CD8-positive, alpha-beta memory T cell (primary cell): Measurements from ENCODE around the gene C1RL. TPM values are rescaled to one million over a fixed set of nuclear protein-coding genes. Genes with fewer than 3 reads are reported as not detected.

ENCODE experiments used
- CTCF ChIA-PET: fragments of 350-600 bp; sonication (Branson Sonifier 250); formaldehyde crosslinking; loops from one replicate; lab custom pipeline; 2021; ENCODE audit warnings: antibody characterized with exemption; lab: Charles Lee
- POLR2A ChIA-PET: fragments of 350-600 bp; sonication (Branson Sonifier 250); formaldehyde crosslinking; loops from one replicate; lab custom pipeline; 2021; ENCODE audit warnings: antibody characterized with exemption; lab: Charles Lee
- DNase-seq, 5 donors: peaks; one replicate each; pipeline versions ENCODE4 v3.0.0 to v3.0.0-alpha.2; 2020 to 2022; ENCODE audit warnings: mixed read lengths in 1 of 5
- H3K27ac ChIP-seq: one replicate; pipeline ENCODE4 v1.7.0; 2013; ENCODE audit warnings: low read depth, mild to moderate bottlenecking, low read length, moderate library complexity
- H3K27me3 ChIP-seq: 2 replicates; pipeline ENCODE4 v1.7.0; 2013; ENCODE audit warnings: low read length, mild to moderate bottlenecking; ENCODE audit not compliant: insufficient read depth, poor library complexity, severe bottlenecking
- H3K36me3 ChIP-seq: 2 replicates; pipeline ENCODE4 v1.7.0; 2013; ENCODE audit warnings: mild to moderate bottlenecking, low read length, moderate library complexity; ENCODE audit not compliant: insufficient read depth
- H3K4me1 ChIP-seq: 2 replicates; pipeline ENCODE4 v1.7.0; 2013; ENCODE audit warnings: mild to moderate bottlenecking, low read length, moderate library complexity; ENCODE audit not compliant: insufficient read depth
- H3K4me3 ChIP-seq: 2 replicates; pipeline ENCODE4 v1.7.0; 2013; ENCODE audit warnings: mild to moderate bottlenecking, low read length
- H3K9me3 ChIP-seq: 2 replicates; pipeline ENCODE4 v1.7.0; 2013; ENCODE audit warnings: mild to moderate bottlenecking, low read length
- H3K27ac Mint-ChIP-seq, 8 donors: one replicate each; pipeline ENCODE4 v1.8.0; 2020 to 2021; ENCODE audit warnings: mixed read lengths in 8 of 8, mild to moderate bottlenecking in 6 of 8, inconsistent platforms in 3 of 8, moderate library complexity in 3 of 8
- H3K27me3 Mint-ChIP-seq, 2 donors: one replicate each; pipeline ENCODE4 v1.8.0; 2020 to 2021; ENCODE audit warnings: mixed read lengths in 2 of 2, mild to moderate bottlenecking in 1 of 2, moderate library complexity in 1 of 2
- H3K36me3 Mint-ChIP-seq, 3 donors: one replicate each; pipeline ENCODE4 v1.8.0; 2020 to 2021; ENCODE audit warnings: mixed read lengths in 3 of 3, inconsistent platforms in 1 of 3, mild to moderate bottlenecking in 1 of 3
- H3K4me1 Mint-ChIP-seq, 3 donors: one replicate each; pipeline ENCODE4 v1.8.0; 2020 to 2021; ENCODE audit warnings: mixed read lengths in 3 of 3, inconsistent platforms in 1 of 3, mild to moderate bottlenecking in 1 of 3
- H3K4me3 Mint-ChIP-seq, 7 donors: one replicate each; pipeline ENCODE4 v1.8.0; 2020 to 2021; ENCODE audit warnings: mixed read lengths in 7 of 7, mild to moderate bottlenecking in 6 of 7, moderate library complexity in 4 of 7, inconsistent platforms in 2 of 7
- H3K9me3 Mint-ChIP-seq, 5 donors: one replicate each; pipeline ENCODE4 v1.8.0; 2020 to 2022; ENCODE audit warnings: mixed read lengths in 5 of 5, mild to moderate bottlenecking in 3 of 5, moderate library complexity in 2 of 5, inconsistent platforms in 1 of 5
- polyA plus RNA-seq: library from polyadenylated mRNA; unstranded; fragments of 300-500 nt; fragmentation: Illumina TruSeq; gene quantifications from one replicate; pipeline ENCODE4 v1.2.3, GENCODE V29; 2021
- total RNA-seq, 2 experiments: library from RNA; stranded (reverse); gene quantifications; one replicate each; pipeline ENCODE4 v1.2.3, GENCODE V29; 2021

Gene C1RL, protein sequence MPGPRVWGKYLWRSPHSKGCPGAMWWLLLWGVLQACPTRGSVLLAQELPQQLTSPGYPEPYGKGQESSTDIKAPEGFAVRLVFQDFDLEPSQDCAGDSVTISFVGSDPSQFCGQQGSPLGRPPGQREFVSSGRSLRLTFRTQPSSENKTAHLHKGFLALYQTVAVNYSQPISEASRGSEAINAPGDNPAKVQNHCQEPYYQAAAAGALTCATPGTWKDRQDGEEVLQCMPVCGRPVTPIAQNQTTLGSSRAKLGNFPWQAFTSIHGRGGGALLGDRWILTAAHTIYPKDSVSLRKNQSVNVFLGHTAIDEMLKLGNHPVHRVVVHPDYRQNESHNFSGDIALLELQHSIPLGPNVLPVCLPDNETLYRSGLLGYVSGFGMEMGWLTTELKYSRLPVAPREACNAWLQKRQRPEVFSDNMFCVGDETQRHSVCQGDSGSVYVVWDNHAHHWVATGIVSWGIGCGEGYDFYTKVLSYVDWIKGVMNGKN
- total RNA-seq (10 to 100 TPM; 12.7 to 14.2 TPM), polyA plus RNA-seq (7.2 TPM)

DNA sequence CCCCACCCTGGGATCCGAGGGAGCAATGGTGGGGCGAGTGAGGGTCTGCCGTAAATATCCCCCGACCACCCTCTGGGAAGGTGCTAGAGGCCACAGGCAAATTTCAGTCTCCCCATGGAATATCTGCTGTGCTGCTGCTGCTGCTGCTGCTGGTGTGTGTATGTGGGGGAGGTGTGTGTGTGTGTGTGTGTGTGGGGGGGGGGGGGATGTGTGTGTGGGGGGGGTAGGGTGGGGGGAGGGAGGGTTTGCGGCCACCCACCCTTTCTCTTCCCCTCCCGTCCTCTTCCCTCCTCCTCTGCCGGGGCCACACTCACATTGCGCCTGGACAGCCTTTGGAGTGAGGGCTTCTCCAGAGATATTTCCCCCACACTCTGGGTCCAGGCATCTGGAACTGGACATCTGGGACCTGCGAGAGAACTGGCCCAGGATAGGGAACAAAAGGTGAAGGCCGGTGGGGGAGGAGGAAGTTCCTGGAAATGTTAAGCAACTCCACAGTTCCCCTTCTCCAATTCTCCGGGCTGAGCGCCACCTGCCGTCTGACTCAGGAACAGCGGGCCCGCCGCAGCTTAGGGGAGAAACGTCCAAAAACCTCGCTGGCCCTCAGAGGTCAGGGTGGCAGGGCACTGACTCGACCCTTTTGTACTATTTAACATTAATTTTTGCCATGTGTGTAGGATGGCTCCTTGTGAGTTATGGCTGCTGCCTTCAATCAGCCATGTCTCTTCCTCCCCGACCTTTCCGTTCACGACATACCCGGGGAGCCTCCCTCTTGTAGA is at the start of gene C1RL:
C1RL (minus strand) TSS at position 419 of the 776 bp plus-strand sequence; CDS start at position 385, 34 bp downstream.
- H3K9me3 ChIP-seq: peaks cover 8% of the 10 kb centered on the region
- ChIA-PET CTCF (interaction anchor here (0.8 to 7.7 kb wide), 32 partner anchors 9 to 276 kb away, joined by 3 to 69 read pairs (median 5); partner anchors contain the start of genes C12orf57, C1R, LPCAT3 and PTPN6), POLR2A (interaction anchor here (0.6 to 1.5 kb wide), 8 partner anchors 91 to 420 kb away, joined by 3 to 10 read pairs (median 4); partner anchors contain the start of genes C12orf57, ENO2, LPCAT3 and RNU7-1)
- H3K4me1 ChIP-seq: peaks cover 25% of the 10 kb centered on the region
- no peaks in the 10 kb centered on the region for H3K36me3 ChIP-seq
- peak; percentile 62 to 83 (median 76) for DNase-seq
- peak within 1 kb of the TSS; percentile 93 to 99 (median 95) for H3K4me3 Mint-ChIP-seq
- H3K36me3 Mint-ChIP-seq: peaks cover 6 to 31% (median 13%) of the 10 kb centered on the region in 3 donors
- H3K27me3 ChIP-seq: no peaks in the 10 kb centered on the region
- H3K4me3 ChIP-seq: peak within 1 kb of the TSS; percentile 96
- peak within 1 kb of the TSS; percentile 86 to 97 (median 94) for H3K27ac Mint-ChIP-seq
- peaks cover 0 to 2% of the 10 kb centered on the region in 2 donors for H3K27me3 Mint-ChIP-seq
- H3K27ac ChIP-seq: peak within 1 kb of the TSS; percentile 75
- H3K9me3 Mint-ChIP-seq: peaks cover 4 to 15% (median 9%) of the 10 kb centered on the region in 5 donors
- peaks cover 46 to 57% (median 52%) of the 10 kb centered on the region in 3 donors for H3K4me1 Mint-ChIP-seq

DNA sequence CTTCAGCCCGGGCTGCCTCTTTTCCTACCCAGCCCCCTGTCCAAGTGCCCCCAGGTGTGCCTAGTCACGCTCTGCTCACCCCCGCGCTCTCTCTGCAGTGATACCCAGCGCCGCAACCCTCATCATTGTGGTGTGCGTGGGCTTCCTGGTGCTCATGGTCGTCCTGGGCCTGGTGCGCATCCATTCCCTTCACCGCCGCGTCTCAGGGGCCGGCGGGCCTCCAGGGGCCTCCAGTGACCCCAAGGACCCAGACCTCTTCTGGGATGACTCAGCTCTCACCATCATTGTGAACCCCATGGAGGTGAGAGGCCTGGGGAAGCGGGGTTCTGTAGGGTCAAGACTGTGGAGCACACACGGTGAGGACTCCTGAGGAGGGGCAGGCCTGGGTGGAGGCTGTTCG is 48.4 kb upstream of the C1RL start:
- Mint-ChIP-seq H3K27ac (no peak overlapping the region), H3K9me3 (no peaks in the 10 kb centered on the region), H3K4me1 (peaks cover 0 to under 1% (median under 1%) of the 10 kb centered on the region in 3 donors), H3K36me3 (peaks cover 10 to 62% (median 14%) of the 10 kb centered on the region in 3 donors), H3K4me3 (no peak overlapping the region), H3K27me3 (peaks cover under 1 to 5% of the 10 kb centered on the region in 2 donors)
- CTCF ChIA-PET: no interaction called here
- no peak overlapping the region for H3K4me3 ChIP-seq
- no peak for DNase-seq
- no peaks in the 10 kb centered on the region for H3K4me1 ChIP-seq
- no peaks in the 10 kb centered on the region for H3K9me3 ChIP-seq
- H3K27me3 ChIP-seq: no peaks in the 10 kb centered on the region
- no peak overlapping the region for H3K27ac ChIP-seq
- POLR2A ChIA-PET: no interaction called here
- no peaks in the 10 kb centered on the region for H3K36me3 ChIP-seq

DNA sequence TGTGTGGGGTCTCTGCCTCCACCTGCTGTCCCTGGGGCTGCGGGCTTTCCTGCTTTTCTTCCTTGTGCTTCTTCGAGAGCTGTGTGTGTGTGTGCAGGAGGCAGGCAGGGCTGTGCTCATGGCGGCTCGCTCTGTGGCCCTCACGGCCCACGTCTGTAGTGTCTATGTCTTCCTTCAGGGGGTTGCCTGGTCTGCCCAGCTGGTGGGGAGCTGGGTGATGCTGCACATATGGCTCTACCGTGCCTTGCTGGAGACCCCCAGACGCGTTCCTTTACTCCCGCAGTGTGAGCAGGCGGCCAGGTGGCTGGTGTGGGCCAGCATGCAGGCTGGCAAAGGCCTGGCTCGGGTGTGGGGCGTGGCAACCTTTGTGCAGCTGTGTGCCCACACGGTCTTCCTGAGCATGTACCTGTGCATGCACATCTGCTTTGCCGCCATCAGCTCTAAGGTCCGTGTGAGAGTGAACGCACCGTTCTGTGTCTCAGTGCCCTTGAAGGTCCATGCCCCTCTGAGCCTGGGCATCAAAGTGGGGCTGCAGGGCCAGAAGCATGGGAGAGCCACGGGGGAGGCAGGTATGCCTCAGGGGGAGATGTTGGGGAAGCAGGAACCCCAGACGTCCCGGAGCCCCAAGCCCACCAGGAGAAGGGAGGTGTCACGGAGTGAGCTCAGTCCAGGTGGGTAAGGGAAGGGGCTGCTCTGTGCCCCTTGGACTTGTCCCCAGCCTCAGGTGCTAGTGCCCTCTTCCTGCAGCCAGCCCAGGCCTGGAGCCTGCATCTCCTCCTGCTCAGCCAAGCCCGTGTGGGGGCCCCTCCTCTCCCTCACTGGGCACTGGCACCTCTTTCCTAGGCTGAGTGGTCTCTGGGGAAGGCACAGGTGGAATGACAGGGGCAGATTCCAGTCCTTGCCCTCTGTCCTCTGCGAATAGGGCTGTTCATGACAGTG is 47.5 kb upstream of the C1RL start:
- H3K4me1 Mint-ChIP-seq: no peaks in the 10 kb centered on the region
- H3K27me3 ChIP-seq: no peaks in the 10 kb centered on the region
- no peaks in the 10 kb centered on the region for H3K36me3 ChIP-seq
- ChIA-PET CTCF (no interaction called here), POLR2A (no interaction called here)
- H3K27ac ChIP-seq: no peak overlapping the region
- no peaks in the 10 kb centered on the region for H3K9me3 Mint-ChIP-seq
- no peak overlapping the region for H3K4me3 Mint-ChIP-seq
- H3K27me3 Mint-ChIP-seq: peaks cover 0 to 1% of the 10 kb centered on the region in 2 donors
- no peak for DNase-seq
- peaks cover 10 to 70% (median 14%) of the 10 kb centered on the region in 3 donors for H3K36me3 Mint-ChIP-seq
- no peaks in the 10 kb centered on the region for H3K9me3 ChIP-seq
- peak overlapping the region in 1 of 8 donors; percentile 2 for H3K27ac Mint-ChIP-seq
- no peak overlapping the region for H3K4me3 ChIP-seq
- H3K4me1 ChIP-seq: no peaks in the 10 kb centered on the region

DNA sequence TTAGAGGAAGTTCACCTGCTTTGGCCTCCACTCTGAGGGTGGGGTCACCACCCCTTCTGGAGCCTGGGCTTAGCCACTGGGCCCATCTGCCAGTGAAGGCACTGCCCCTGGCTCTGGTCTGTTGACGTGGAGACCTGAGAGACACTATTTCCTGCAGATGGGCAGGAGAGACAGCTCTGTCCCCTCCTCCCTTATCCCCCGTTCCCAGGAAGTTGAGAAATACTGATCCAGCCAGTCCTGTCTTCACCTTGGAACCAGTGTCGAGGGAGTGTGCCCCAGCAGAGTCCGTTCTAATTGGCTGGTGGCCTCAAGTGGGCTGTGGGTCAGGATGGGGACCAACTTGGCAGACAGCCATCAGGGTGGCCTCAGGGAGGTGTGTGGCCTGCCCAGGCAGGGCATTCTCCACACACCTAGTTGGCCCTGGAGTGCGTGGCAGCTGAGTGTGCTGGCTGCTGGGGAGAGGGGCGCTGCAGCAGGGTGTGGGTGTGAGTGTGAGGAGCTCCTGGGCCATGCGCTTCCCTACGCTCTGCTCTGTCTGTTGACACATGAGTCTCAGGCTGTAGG is 46.5 kb upstream of the C1RL start:
- Histone ChIP-seq H3K4me1 (no peaks in the 10 kb centered on the region), H3K36me3 (peaks cover 6% of the 10 kb centered on the region), H3K27ac (no peak overlapping the region), H3K4me3 (no peak overlapping the region), H3K27me3 (no peaks in the 10 kb centered on the region), H3K9me3 (no peaks in the 10 kb centered on the region)
- peak overlapping the region in 2 of 8 donors; percentile 0 to 47 for H3K27ac Mint-ChIP-seq
- H3K4me1 Mint-ChIP-seq: no peaks in the 10 kb centered on the region
- POLR2A ChIA-PET: interaction anchor here (0.6 kb wide), 1 partner anchor 112 kb away, joined by 5 read pairs; no protein-coding TSS in a partner anchor
- no peak overlapping the region for H3K4me3 Mint-ChIP-seq
- peaks cover 10 to 78% (median 16%) of the 10 kb centered on the region in 3 donors for H3K36me3 Mint-ChIP-seq
- H3K9me3 Mint-ChIP-seq: no peaks in the 10 kb centered on the region
- CTCF ChIA-PET: interaction anchor here (1.3 kb wide), 1 partner anchor 10 kb away, joined by 4 read pairs; no protein-coding TSS in a partner anchor
- no peak for DNase-seq
- no peaks in the 10 kb centered on the region for H3K27me3 Mint-ChIP-seq

DNA sequence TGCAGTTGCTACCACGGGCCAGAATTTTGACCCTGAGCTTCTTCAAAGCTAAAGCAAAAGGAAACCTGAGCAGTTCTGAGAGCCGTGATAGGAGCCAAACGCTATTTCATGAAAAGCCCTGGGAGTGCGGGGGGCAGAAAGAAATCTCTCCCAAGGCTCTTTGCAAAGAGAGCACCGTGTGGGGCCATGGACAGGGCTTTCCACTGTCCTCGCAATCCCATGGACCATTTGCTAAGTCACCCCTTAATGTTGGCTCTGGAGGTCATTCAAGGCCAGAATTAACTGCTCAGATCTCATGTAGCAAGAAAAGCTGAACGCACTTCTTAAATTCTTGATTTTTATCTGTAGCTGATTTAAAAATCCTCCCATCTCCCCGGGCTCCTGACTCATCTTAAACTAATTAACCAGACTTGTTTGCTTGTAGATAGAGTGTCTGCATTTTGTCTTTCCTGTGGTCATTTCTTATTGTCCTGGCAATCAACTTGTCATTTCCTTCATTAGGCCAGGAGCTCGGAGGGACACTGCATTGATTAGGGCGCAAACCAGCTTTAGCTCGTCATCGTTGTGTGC is 46.0 kb upstream of the C1RL start:
- no peak for DNase-seq
- Mint-ChIP-seq H3K27me3 (no peaks in the 10 kb centered on the region), H3K4me3 (no peak overlapping the region), H3K4me1 (no peaks in the 10 kb centered on the region), H3K27ac (peak overlapping the region in 1 of 8 donors; percentile 0), H3K36me3 (peaks cover 10 to 83% (median 18%) of the 10 kb centered on the region in 3 donors), H3K9me3 (no peaks in the 10 kb centered on the region)
- H3K27ac ChIP-seq: no peak overlapping the region
- H3K4me1 ChIP-seq: no peaks in the 10 kb centered on the region
- POLR2A ChIA-PET: interaction anchor here (0.6 kb wide), 1 partner anchor 111 kb away, joined by 5 read pairs; no protein-coding TSS in a partner anchor
- no peaks in the 10 kb centered on the region for H3K27me3 ChIP-seq
- no peaks in the 10 kb centered on the region for H3K9me3 ChIP-seq
- CTCF ChIA-PET: interaction anchor here (1.3 kb wide), 1 partner anchor 9 kb away, joined by 4 read pairs; no protein-coding TSS in a partner anchor
- peaks cover 6% of the 10 kb centered on the region for H3K36me3 ChIP-seq
- no peak overlapping the region for H3K4me3 ChIP-seq

DNA sequence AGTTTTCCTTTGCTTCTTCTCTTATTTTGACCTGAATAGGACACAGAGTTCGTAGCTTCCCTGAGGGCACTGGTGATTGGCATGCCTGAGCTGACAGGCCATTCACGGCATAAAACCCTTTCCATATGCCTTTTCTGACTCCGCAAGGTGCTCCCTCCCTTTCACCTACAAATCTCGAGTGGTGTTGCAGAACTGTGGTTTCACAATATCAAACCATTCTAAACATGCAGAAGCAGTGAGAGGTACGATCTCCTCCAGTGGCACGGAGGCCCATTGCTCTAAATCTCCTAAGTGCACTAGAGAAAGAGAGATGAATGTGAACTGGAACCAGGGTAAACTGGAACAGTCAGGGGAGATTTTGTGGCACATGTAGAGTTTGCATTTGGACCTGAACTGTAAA is 45.0 kb upstream of the C1RL start:
- no peaks in the 10 kb centered on the region for H3K9me3 ChIP-seq
- no peaks in the 10 kb centered on the region for H3K4me1 ChIP-seq
- no peak overlapping the region for H3K27ac ChIP-seq
- no peak for DNase-seq
- CTCF ChIA-PET: interaction anchor here (1.0 to 1.6 kb wide), 3 partner anchors 9 to 12 kb away, joined by 3 to 6 read pairs (median 3); no protein-coding TSS in a partner anchor
- POLR2A ChIA-PET: no interaction called here
- H3K36me3 Mint-ChIP-seq: peaks cover 10 to 88% (median 21%) of the 10 kb centered on the region in 3 donors
- peaks cover 0 to 2% (median 0%) of the 10 kb centered on the region in 3 donors for H3K4me1 Mint-ChIP-seq
- H3K27me3 ChIP-seq: no peaks in the 10 kb centered on the region
- no peaks in the 10 kb centered on the region for H3K9me3 Mint-ChIP-seq
- peaks cover 10% of the 10 kb centered on the region for H3K36me3 ChIP-seq
- H3K27me3 Mint-ChIP-seq: no peaks in the 10 kb centered on the region
- no peak overlapping the region for H3K4me3 Mint-ChIP-seq
- no peak overlapping the region for H3K27ac Mint-ChIP-seq
- no peak overlapping the region for H3K4me3 ChIP-seq
